ENCODE data around the gene STAMBPL1.
A peak's percentile ranks its signal among the peaks of the same experiment; 100 is the strongest.
"Not testable (repeated sequence)": the region's sequence is repeated elsewhere in the genome, so short reads cannot be mapped to it uniquely, and the experiment has no call there.

The STAMBPL1 gene

GRCh38 chr10:88879534-88880281 is at the start of gene STAMBPL1:
Gene STAMBPL1 (plus strand): TSS chr10:88880245. CDS start chr10:88901709, 21,464 bp downstream.
- DNase-seq (ENCODE audit: low spot score), result peak; percentile 71

DNA sequence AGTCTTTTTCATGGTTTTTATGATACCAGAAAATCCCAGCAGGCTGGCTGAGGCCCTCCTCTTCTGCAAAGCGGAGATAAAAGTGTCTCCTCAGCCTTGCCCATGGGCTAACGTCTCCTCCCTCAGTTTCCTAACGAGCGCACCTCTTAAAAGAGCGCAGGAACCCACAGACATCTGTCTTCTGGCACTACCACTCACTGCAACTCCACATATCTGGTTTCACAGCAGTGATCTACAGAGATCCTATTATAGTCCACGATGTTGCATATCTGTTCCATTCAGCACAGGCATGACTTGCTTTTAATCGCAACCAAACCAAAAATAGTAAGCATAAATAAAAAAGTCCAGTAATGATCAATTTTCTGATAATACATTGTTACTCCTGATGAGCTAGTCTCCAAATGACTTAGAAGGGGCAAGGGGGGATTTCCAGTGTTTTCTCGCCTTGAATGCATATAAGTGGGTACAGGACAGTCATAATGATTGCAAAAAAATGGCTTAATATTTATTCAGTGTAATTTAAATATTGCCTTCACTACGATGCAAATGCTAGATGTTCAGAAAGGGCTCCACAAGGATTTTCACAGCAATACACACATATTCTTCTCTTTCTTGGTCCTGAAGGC is 49.3 kb upstream of the STAMBPL1 start:
- DNase-seq (ENCODE audit: low spot score), result no peak

DNA sequence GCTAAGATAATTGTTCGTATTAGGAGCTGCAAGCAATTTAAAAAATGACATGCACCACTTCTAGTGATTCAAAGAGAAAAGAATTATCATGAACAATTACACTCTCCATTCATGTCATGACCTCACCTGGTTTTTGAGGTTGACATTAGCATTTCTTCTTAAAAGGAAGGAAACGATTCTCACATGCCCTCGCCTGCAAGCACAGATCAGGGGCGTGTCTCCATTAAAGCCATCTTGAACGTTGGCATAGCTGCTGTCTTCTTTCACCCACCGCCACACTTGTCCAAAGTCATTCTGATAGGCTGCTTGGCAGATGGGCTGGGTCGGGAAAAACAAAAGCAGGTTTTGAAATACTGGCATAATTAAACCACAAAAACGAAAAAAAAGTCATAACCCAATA is 48.3 kb upstream of the STAMBPL1 start:
- DNase-seq (ENCODE audit: low spot score), result no peak

GRCh38 chr10:88832376-88832775 is 47.7 kb upstream of the STAMBPL1 start:
- no peak for DNase-seq (ENCODE audit: low spot score)

DNA sequence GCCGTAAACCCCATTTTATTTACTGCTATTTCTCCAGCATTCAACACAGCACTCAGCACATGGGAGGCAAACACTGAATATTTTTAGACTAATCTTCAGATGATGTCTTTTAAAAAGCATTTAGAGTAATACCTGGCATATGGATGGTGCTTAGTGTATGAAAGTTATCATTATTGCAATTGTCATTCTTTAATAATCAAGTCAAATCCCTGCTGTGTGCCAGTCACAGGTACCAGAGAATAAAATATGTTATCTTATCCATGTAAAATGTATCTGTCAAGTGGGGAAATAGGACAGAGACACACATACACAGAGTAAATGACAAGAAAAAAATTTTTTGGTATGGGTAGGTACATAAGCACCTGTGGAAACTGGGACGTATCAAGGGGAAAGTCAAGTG is 46.9 kb upstream of the STAMBPL1 start:
- no peak for DNase-seq (ENCODE audit: low spot score)

- DNase-seq (ENCODE audit: low spot score), result no peak
Measured at GRCh38 chr10:88833723-88834122, 46.3 kb upstream of the STAMBPL1 start.

- peak; percentile 80 for DNase-seq (ENCODE audit: low spot score)
Measured at GRCh38 chr10:88835096-88835909, 44.7 kb upstream of the STAMBPL1 start.

GRCh38 chr10:88835910-88836221 is 44.2 kb upstream of the STAMBPL1 start:
- DNase-seq (ENCODE audit: low spot score), result no peak

DNA sequence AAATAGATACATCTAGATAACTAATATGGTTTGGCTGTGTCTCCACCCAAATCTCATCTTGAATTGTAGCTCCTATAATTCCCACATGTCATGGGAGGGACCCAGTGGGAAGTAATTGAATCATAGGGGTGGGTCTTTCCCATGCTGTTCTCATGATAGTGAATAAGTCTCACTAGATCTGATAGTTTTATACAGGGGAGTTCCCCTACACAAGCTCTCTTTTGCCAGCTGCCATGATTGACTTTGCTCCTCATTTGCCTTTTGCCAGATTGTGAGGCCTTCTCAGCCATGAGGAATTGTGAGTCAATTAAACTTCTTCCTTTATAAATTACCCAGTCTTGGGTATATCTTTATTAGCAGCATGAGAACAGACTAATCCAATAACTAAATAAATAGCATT is 42.4 kb upstream of the STAMBPL1 start:
- not testable (repeated sequence) for DNase-seq (ENCODE audit: low spot score)

- DNase-seq (ENCODE audit: low spot score), result no peak
Measured at GRCh38 chr10:88838766-88839350, 41.2 kb upstream of the STAMBPL1 start.

DNA sequence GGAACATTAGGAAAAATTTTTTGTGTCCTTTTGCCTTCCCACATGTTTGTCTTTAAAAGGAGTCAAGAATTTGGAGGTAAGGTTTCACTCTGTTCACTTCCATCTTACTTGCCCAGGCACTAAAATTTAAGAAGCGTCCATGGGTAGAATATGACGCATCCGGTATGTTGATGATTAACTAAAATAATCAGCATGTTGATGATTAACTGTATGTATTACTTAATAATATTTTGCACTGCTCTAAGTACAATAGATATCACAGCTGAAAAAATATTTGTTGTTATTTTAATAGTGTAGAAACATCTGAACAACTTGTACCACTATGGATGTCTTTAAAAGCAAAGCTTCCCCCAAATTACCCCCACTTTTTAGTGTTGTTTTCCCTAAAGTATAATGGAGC is 39.9 kb upstream of the STAMBPL1 start:
- no peak for DNase-seq (ENCODE audit: low spot score)

DNA sequence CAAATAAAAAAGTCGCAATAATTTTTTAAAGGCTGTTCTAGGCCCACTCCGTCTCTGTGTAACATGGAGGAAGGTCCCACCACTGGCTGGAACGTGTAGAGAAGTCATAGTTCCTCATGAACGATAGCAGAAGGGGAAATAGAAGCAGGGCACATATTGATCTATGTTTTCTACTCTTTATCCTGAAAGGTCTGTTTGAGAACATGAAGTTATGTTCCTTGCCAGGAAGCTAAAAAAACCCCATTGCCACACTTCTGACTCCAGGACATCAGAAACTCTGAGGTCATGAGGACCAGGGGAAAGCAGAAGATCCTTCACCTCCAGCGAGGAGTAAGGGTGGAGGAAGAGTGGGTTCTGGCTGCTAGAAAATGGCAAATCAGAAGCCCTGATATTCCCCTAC is 39.2 kb upstream of the STAMBPL1 start:
- no peak for DNase-seq (ENCODE audit: low spot score)

- no peak for DNase-seq (ENCODE audit: low spot score)
Measured at GRCh38 chr10:88841316-88842111, 38.5 kb upstream of the STAMBPL1 start.

- no peak for DNase-seq (ENCODE audit: low spot score)
Measured at GRCh38 chr10:88843171-88843570, 36.9 kb upstream of the STAMBPL1 start.

DNA sequence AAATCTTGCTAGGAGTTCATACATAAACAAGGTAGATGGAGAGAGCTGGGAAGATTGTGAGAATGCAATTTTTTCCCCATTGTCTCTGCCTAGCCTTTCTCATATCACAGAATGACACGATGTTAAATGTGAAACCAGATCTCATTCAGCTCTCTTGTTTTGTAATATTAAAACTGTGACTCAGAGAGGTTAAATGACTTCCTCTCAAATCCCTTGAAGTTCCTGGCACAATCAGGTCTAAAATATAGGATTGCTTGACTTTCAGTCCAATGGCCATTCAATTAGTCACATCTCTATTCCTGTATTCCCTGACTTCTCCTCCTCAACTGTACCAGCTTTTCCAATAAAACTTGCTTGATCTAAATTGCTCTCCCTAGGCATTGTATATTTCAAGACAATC is 31.5 kb upstream of the STAMBPL1 start:
- no peak for DNase-seq (ENCODE audit: low spot score)

DNA sequence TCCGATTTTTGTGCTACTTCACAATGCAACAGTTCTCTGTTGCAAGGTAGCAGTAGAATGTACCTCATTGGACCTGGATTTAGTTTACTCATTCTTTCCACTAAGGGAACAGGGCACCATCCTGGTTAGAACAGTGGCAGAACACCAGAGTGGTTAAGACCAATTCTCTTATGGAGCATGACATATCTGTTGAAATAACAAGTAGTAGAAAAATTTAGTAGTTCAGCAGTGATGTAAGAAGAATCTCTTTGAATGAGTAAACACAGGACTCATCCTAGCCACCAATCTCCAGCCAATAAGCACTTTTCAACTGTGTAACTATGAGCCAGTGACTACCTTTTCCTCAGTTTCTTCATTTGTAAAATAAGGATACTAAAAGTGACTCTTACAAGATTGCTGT is 30.8 kb upstream of the STAMBPL1 start:
- DNase-seq (ENCODE audit: low spot score), result no peak

- no peak for DNase-seq (ENCODE audit: low spot score)
Measured at GRCh38 chr10:88850712-88851111, 29.3 kb upstream of the STAMBPL1 start.

DNA sequence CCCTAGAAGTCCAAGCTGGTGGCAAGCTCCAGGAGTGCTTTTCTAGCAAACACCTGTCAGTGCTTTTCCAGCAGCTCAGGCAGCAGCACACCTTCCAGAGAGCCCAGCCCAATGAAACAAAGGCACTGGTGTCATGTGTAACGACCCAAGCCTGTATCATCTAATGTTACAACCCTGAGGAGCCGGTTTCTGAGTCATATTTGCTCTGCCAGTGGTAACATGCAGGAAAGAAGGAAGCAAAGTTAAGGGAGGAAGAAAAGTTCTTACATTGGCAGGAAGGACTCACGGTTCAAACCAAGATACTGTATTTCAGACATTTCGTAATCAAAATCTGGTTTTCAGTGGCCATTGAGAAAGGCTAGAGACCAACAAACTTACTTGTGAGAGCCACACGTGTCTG is 28.3 kb upstream of the STAMBPL1 start, which contains the start of gene ANKRD22:
Gene ANKRD22, minus strand, starts transcription at position 139 of the 400 bp plus-strand sequence. CDS start 237 bp downstream, outside the sequence.
- peak; percentile 74 for DNase-seq (ENCODE audit: low spot score)

DNA sequence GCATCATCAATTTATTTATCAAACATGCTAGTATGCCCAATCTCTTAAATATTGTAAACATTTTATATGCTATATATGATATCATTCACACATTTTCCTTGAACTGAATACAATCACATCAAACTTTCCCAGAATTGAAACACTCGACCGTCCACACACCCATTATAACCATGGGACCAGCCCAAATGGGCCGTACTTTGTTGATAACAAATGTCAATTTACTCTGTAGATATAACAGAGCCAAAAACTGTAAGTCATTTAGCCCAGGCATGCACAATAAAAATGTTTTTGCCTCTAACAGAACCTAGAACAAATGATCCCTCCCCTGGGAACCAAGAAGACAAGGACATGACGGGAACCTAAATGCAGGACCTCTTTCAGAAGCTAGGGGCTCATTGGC is 27.7 kb upstream of the STAMBPL1 start:
- DNase-seq (ENCODE audit: low spot score), result no peak

DNA sequence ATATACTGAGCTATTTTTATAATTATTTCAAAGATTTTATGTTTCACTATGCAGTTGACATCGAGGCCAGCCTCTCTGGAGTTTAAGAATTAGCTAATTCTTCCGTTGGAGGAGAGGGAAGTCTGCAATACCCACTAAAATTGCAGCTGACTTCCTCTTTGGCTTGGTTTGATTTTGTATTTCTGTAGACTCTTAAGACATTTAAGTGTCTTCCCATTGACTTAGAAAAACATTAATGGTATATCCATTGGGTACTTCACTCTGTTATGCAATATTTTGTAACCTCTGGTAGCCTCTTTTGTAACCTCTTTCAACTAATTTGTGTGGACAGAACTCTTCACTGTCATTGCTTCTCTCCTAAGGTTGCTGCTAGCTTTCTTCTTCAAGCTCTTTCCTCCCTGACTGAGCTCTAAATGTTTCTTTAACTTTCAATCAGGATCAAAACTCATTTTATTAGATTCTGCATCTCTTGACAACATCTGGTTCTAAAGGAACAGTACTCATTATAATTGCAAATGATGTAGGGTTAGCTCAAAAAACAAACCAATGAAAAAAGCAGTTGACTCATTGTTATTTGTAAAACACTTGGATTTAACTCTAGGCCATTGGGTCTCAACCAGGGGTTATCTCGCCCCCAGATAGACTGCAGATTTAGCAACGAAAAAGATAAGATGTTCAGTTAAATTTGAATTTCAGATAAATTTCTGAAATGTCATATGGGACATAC is 26.7 kb upstream of the STAMBPL1 start:
- DNase-seq (ENCODE audit: low spot score), result no peak

DNA sequence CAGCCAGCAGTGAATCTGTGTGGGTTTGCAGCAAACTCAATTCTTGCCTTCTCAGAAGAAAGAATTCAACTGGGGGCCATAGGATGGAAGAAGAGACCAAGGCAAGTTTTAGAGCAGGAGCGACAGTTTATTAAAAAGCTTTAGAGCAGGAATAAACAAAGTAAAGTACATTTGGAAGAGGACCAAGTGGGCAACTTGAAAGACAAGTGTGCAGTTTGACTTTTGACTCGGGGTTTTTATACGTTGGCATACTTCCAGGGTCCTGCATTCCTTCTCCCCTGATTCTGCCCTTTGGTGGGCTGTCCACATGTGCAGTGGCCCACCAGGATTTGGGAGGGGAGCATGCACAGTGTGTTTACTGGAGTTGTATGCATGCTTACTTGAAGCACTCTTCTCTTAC is 25.4 kb upstream of the STAMBPL1 start:
- no peak for DNase-seq (ENCODE audit: low spot score)
